Activated B cell treated with CpG ODN at 0.5 μM for 24 hours (primary cell): ENCODE results near the gene CHST9. TPM values are rescaled to one million over a fixed set of nuclear protein-coding genes. Genes with fewer than 3 reads are reported as not detected.

ENCODE experiments used
- ATAC-seq: fragments of 200-7000 bp; cut with Tn5 transposase; one replicate; pipeline ENCODE4 v1.10.0; 2021; ENCODE audit warnings: low read depth, mild to moderate bottlenecking, moderate library complexity
- CTCF ChIA-PET: fragments of 350-600 bp; sonication (Branson Sonifier 250); formaldehyde crosslinking; loops from one replicate; lab custom pipeline; 2021; ENCODE audit warnings: antibody characterized with exemption; lab: Charles Lee
- POLR2A ChIA-PET: fragments of 350-600 bp; sonication (Branson Sonifier 250); formaldehyde crosslinking; loops from one replicate; lab custom pipeline; 2021; ENCODE audit warnings: antibody characterized with exemption; lab: Charles Lee
- DNase-seq: peaks from one replicate; pipeline ENCODE4 v3.0.0; 2022
- H3K27ac Mint-ChIP-seq: one replicate; pipeline ENCODE4 v1.8.0; 2020; ENCODE audit warnings: mixed read lengths
- H3K27me3 Mint-ChIP-seq: one replicate; pipeline ENCODE4 v1.8.0; 2021; ENCODE audit warnings: mixed read lengths
- H3K36me3 Mint-ChIP-seq: one replicate; pipeline ENCODE4 v1.8.0; 2021; ENCODE audit warnings: low read depth, mixed read lengths
- H3K4me1 Mint-ChIP-seq: one replicate; pipeline ENCODE4 v1.8.0; 2021; ENCODE audit warnings: mixed read lengths
- H3K4me3 Mint-ChIP-seq: one replicate; pipeline ENCODE4 v1.8.0; 2020; ENCODE audit warnings: mild to moderate bottlenecking, mixed read lengths
- H3K9me3 Mint-ChIP-seq: one replicate; pipeline ENCODE4 v1.8.0; 2020; ENCODE audit warnings: mixed read lengths
- intact Hi-C: fragments of 100-400 bp; cut with micrococcal nuclease; formaldehyde crosslinking; loops from one replicate; pipeline ENCODE4 v1.15.1; 2024
- total RNA-seq: library from RNA; stranded (reverse); gene quantifications from 2 replicates; pipeline ENCODE4 v1.2.3, GENCODE V29; 2022
- TF ChIP-seq, protein P1 (sequence below): fragments of 200-600 bp; IDR thresholded peaks from one replicate; pipeline ENCODE4 v1.8.0; 2022; ENCODE audit warnings: antibody characterized with exemption, mild to moderate bottlenecking

CHST9 gene
- total RNA-seq, 1 donor from 2014 or later = not detected

DNA sequence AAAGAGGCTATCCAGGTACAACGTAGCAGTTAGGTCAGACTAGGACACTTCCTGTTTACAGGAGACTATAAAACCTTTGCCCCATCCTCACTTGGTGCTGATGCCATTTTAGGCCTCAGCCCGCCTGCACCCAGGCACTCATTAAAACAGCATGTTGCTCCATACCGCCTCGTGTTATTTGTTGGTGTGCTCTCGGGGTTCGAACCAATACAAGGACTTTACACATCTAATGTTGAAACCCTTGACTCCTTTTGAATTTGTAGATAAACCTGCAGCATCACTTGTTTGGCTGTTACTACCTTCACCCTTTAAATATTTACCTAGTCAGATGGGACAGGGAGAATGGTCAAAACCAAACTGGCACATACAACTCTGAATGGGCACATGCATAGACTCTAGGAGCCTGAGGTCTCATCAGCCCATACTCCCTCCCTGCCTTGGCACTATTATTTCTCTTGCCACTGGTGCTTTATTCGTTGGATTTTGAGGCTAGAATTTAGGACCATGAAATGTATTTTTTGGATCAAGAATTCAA is 40.9 kb upstream of the CHST9 start:
- Mint-ChIP-seq H3K4me1 (no peaks in the 10 kb centered on the region), H3K9me3 (no peaks in the 10 kb centered on the region), H3K27ac (no peak overlapping the region), H3K27me3 (no peaks in the 10 kb centered on the region), H3K4me3 (no peak overlapping the region), H3K36me3 (no peaks in the 10 kb centered on the region)
- TF ChIP-seq, protein P1, sequence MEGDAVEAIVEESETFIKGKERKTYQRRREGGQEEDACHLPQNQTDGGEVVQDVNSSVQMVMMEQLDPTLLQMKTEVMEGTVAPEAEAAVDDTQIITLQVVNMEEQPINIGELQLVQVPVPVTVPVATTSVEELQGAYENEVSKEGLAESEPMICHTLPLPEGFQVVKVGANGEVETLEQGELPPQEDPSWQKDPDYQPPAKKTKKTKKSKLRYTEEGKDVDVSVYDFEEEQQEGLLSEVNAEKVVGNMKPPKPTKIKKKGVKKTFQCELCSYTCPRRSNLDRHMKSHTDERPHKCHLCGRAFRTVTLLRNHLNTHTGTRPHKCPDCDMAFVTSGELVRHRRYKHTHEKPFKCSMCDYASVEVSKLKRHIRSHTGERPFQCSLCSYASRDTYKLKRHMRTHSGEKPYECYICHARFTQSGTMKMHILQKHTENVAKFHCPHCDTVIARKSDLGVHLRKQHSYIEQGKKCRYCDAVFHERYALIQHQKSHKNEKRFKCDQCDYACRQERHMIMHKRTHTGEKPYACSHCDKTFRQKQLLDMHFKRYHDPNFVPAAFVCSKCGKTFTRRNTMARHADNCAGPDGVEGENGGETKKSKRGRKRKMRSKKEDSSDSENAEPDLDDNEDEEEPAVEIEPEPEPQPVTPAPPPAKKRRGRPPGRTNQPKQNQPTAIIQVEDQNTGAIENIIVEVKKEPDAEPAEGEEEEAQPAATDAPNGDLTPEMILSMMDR = no peak
- ATAC-seq (no peak), DNase-seq (no peak)
- intact Hi-C loops = no loop called here
- ChIA-PET POLR2A (no interaction called here), CTCF (no interaction called here)

DNA sequence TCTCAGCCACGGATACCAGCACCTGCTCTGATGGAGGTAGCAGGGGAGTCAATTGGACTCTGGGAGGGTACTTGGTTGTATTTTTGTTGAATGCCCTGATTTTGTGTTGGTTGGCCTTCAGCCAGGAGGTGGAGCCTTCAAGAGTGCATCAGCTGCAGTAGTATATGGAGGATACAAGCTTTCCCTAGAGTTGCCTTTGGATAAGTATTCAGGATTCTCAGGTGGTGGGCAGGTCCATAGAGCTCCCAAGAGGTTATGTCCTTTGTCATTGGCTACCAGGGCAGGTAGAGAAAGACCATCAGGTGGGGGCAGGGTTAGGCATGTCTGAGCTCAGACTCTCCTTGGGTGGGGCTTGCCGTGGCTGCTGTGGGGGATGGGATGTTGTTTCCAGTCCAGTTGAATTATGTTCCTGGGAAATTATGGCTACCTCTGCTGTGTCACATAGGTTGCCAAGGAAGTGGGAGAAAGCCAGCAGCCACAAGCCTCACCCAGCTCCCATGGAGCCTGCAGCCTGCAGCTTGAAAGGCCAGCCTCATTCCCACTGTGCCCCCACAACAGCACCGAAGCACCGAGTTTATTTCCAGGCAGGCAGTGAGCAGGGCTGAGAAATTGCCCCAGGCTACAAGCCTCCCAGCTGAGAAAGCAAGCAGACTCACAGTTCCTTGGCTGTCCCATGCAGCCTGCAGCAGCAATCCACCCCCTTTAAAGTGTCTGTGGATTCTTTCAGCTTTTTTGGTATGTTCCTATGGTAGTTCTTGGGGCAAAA is 38.6 kb upstream of the CHST9 start:
- CTCF ChIA-PET = no interaction called here

GRCh38 chr18:27214831-27215230 is 29.7 kb upstream of the CHST9 start:
- TF ChIP-seq, protein P1 = no peak
- H3K4me3 Mint-ChIP-seq = no peak overlapping the region
- no peaks in the 10 kb centered on the region for H3K4me1 Mint-ChIP-seq
- no peaks in the 10 kb centered on the region for H3K36me3 Mint-ChIP-seq
- CTCF ChIA-PET = no interaction called here
- intact Hi-C loops = no loop called here
- DNase-seq = no peak
- H3K27ac Mint-ChIP-seq = no peak overlapping the region
- no peaks in the 10 kb centered on the region for H3K9me3 Mint-ChIP-seq
- no peaks in the 10 kb centered on the region for H3K27me3 Mint-ChIP-seq
- POLR2A ChIA-PET = no interaction called here
- no peak for ATAC-seq

More for the DNA sequence above, 38.6 kb upstream of the CHST9 start:
- Mint-ChIP-seq H3K4me1 (no peaks in the 10 kb centered on the region), H3K4me3 (no peak overlapping the region), H3K27ac (no peak overlapping the region), H3K27me3 (no peaks in the 10 kb centered on the region), H3K9me3 (no peaks in the 10 kb centered on the region), H3K36me3 (no peaks in the 10 kb centered on the region)
- DNase-seq (no peak), ATAC-seq (no peak)
- TF ChIP-seq, protein P1 = no peak
- POLR2A ChIA-PET = no interaction called here
- intact Hi-C loops = no loop called here

DNA sequence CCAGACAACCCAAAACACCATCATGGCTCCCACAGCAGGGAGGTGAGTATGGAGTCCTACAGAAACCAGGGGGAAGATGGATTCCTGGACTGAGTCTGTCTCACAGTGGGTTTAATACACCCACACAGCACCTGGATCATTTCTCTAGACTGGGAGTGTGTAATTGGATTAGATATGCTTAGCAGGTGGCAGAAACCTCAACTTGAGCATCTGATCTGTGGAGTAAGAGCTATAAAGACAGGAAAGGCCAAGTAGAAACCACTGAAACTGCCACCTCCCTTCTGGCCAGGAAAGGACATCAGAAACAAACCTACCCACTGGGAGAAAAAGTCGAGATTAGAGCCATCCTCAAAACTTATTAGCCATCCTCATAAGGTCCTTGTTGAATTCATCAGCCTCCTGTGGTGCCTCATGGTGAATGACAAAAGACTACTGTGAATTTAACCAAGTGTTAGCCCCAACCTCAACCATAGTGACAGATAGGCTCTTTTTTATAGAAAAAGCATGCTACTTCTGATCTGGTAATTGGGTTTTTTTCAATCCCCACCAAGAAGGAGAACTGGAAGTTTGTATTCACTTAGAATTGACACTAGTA is 28.1 kb upstream of the CHST9 start:
- intact Hi-C loops = no loop called here
- ChIA-PET POLR2A (no interaction called here), CTCF (no interaction called here)
- Mint-ChIP-seq H3K27ac (no peak overlapping the region), H3K9me3 (no peaks in the 10 kb centered on the region), H3K4me3 (no peak overlapping the region), H3K4me1 (no peaks in the 10 kb centered on the region), H3K36me3 (no peaks in the 10 kb centered on the region), H3K27me3 (no peaks in the 10 kb centered on the region)
- TF ChIP-seq, protein P1 = no peak
- DNase-seq (no peak), ATAC-seq (no peak)

GRCh38 chr18:27211569-27211968 is 26.5 kb upstream of the CHST9 start:
- H3K9me3 Mint-ChIP-seq = no peaks in the 10 kb centered on the region
- DNase-seq (no peak), ATAC-seq (no peak)
- intact Hi-C loops = no loop called here
- ChIA-PET POLR2A (no interaction called here), CTCF (no interaction called here)
- no peak overlapping the region for H3K27ac Mint-ChIP-seq
- no peaks in the 10 kb centered on the region for H3K27me3 Mint-ChIP-seq
- no peaks in the 10 kb centered on the region for H3K36me3 Mint-ChIP-seq
- TF ChIP-seq, protein P1 = no peak
- no peak overlapping the region for H3K4me3 Mint-ChIP-seq
- H3K4me1 Mint-ChIP-seq = no peaks in the 10 kb centered on the region
